Measurements from ENCODE around the gene CPT1A. TPM values are rescaled to one million over a fixed set of nuclear protein-coding genes. Genes with fewer than 3 reads are reported as not detected.
A peak's percentile ranks its signal among the peaks of the same experiment; 100 is the strongest.

CPT1A gene
- total and polyA plus RNA-seq, 8 donors: 7.0 to 103 (median 30.1) TPM

DNA sequence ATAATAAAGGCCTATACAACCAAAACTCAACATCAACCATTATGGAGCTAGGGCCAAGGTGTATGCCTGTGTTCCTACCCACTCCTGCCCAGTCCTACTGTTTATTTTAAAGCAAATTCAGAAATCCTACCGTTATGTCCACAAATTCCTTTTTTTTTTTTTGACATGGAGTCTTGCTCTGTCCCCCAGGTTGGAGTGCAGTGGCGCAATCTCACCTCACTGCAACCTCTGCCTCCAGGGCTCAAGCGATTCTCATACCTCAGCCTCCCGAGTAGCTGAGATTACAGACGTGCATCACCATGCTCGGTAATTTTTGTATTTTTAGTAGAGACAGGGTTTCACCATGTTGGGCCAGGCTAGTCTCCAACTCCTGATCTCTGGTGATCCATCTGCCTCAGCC lies 3.1 kb upstream of the CPT1A start:
- WGBS, 5 donors: 76 to 90% (median 85%) methylated on average over 6 of the region's 6 CpGs

GRCh38 chr11:68844376-68844775 lies 2.7 kb upstream of the CPT1A start:
- H3K4me3 ChIP-seq: peak overlapping the region; percentile 70 to 98 (median 88)
- H3K27ac ChIP-seq: peak overlapping the region; percentile 32 to 98 (median 97)
- DNase-seq: no peak
- peaks cover 36 to 58% (median 41%) of the 10 kb centered on the region in 4 donors for H3K4me1 ChIP-seq
- WGBS, 5 donors: 77 to 88% (median 78%) methylated on average over 3 of the region's 3 CpGs
- no peaks in the 10 kb centered on the region for H3K27me3 ChIP-seq
- no peaks in the 10 kb centered on the region for H3K9me3 ChIP-seq
- TF ChIP-seq CTCF (IDR thresholded peaks at IDR 0.05) (no peak), POLR2AphosphoS5 (IDR thresholded peaks at IDR 0.05) (no peak), POLR2A (IDR thresholded peaks at IDR 0.05) (no peak), EP300 (IDR thresholded peaks at IDR 0.05) (no peak)
- intact Hi-C loops (cut with DNase I; ENCODE audit: low total_unique reads): no loop called here
- H3K36me3 ChIP-seq: no peaks in the 10 kb centered on the region

More for the DNA sequence above, 3.1 kb upstream of the CPT1A start:
- no peaks in the 10 kb centered on the region for H3K27me3 ChIP-seq
- H3K36me3 ChIP-seq: no peaks in the 10 kb centered on the region
- peak overlapping the region in 1 of 5 donors; percentile 53 for H3K27ac ChIP-seq
- TF ChIP-seq CTCF (IDR thresholded peaks at IDR 0.05): no peak
- TF ChIP-seq EP300 (IDR thresholded peaks at IDR 0.05): no peak
- TF ChIP-seq POLR2AphosphoS5 (IDR thresholded peaks at IDR 0.05): no peak
- TF ChIP-seq POLR2A (IDR thresholded peaks at IDR 0.05): no peak
- intact Hi-C loops (cut with DNase I; ENCODE audit: low total_unique reads): no loop called here
- H3K9me3 ChIP-seq: no peaks in the 10 kb centered on the region
- no peak for DNase-seq
- H3K4me3 ChIP-seq: no peak overlapping the region
- peaks cover 31 to 54% (median 36%) of the 10 kb centered on the region in 4 donors for H3K4me1 ChIP-seq

DNA sequence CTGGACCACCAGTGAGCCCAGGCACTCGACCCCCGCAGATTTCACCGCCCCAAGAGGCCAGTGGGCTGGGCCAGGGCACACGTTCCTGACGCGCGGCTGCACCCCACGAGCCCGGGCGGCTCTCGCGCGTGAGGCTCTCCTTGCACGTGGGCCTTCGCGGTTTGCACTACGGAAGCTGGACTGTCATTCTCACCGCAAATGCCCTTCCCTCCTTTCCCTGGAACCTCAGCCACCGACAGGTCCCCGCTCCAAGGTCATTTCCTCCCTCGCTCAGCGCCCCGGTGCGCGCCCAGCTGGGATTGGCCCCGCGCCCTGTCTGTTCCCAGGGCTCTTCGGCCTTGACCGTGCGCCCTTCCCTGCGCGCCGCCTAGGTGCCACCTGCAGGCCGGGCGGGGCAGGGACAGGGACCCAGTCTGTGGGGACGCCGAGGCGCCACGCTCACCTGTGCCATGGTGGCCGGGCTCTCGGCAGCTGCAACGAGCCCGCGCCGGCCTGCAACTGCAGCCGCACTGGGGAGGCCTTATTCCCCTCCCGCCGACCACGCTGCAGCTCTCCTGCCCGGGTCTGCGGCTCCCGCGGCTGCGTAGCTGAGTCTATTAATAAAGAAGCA lies 2.1 kb upstream of the CPT1A start:
- H3K27me3 ChIP-seq: no peaks in the 10 kb centered on the region
- no peaks in the 10 kb centered on the region for H3K36me3 ChIP-seq
- no peaks in the 10 kb centered on the region for H3K9me3 ChIP-seq
- intact Hi-C loops (cut with DNase I; ENCODE audit: low total_unique reads): no loop called here
- peak; percentile 93 to 95 for DNase-seq
- TF ChIP-seq POLR2A (IDR thresholded peaks at IDR 0.05) (no peak), CTCF (IDR thresholded peaks at IDR 0.05) (peak in 5 of 7 experiments; percentile 55 to 88 (median 77)), POLR2AphosphoS5 (IDR thresholded peaks at IDR 0.05) (peak; percentile 33 to 91 (median 71)), EP300 (IDR thresholded peaks at IDR 0.05) (no peak)
- peaks cover 36 to 61% (median 45%) of the 10 kb centered on the region in 4 donors for H3K4me1 ChIP-seq
- H3K27ac ChIP-seq: peak overlapping the region; percentile 32 to 98 (median 97)
- WGBS, 5 donors: 5 to 26% (median 6%) methylated on average over 16 to 54 of the region's 54 CpGs
- H3K4me3 ChIP-seq: peak overlapping the region; percentile 70 to 98 (median 88)

GRCh38 chr11:68843052-68843561 lies 1.4 kb upstream of the CPT1A start:
- no peaks in the 10 kb centered on the region for H3K9me3 ChIP-seq
- 10 to 15% (median 12%) methylated on average over 23 of the region's 23 CpGs for WGBS, 5 donors
- no peaks in the 10 kb centered on the region for H3K27me3 ChIP-seq
- intact Hi-C loops (cut with DNase I; ENCODE audit: low total_unique reads): no loop called here
- peak overlapping the region; percentile 11 to 98 (median 97) for H3K27ac ChIP-seq
- peak overlapping the region; percentile 70 to 98 (median 88) for H3K4me3 ChIP-seq
- no peaks in the 10 kb centered on the region for H3K36me3 ChIP-seq
- TF ChIP-seq POLR2A (IDR thresholded peaks at IDR 0.05): no peak
- TF ChIP-seq POLR2AphosphoS5 (IDR thresholded peaks at IDR 0.05): no peak
- no peak for TF ChIP-seq CTCF (IDR thresholded peaks at IDR 0.05)
- no peak for TF ChIP-seq EP300 (IDR thresholded peaks at IDR 0.05)
- DNase-seq: peak; percentile 63 to 75
- peaks cover 38 to 68% (median 52%) of the 10 kb centered on the region in 4 donors for H3K4me1 ChIP-seq
